Measurements from ENCODE around the gene TBC1D24.

Gene TBC1D24

DNA sequence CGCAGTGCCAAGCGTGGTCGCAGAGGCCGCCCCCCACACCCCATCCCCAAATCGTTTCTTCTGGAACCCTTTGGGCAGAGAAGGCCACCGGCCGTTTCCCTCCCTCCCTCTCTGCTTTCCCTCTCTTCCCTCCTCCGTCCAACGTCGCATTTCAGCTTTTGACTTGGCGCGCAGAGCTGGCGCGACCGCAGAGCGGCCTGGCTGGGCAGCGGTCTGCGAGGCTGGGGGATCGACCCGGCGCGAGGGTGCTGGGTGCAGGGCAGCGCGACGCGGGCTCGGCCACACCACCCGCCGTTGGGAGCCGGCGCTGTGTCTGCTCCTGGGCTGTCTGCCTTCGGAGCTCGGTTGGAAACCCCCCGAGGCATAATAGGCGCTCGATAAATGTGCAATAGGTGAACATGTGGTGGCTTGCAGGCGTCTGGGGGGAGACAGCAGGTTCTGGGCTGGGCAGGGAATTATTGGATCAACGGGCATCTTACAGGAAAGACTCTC, 6.6 kb upstream of the TBC1D24 start:
- DNase-seq: no peak
- 0 out of 2 replicates have a peak overlapping the region, but pooled peaks have one; percentile 19 for H2AFZ ChIP-seq (ENCODE audit: low read length)
- TF ChIP-seq EZH2phosphoT487 (IDR thresholded peaks at IDR 0.05; ENCODE audit: low read length): no peak
- TF ChIP-seq CTCF (IDR thresholded peaks at IDR 0.05; ENCODE audit: low read length): no peak
- peak; percentile 77 for TF ChIP-seq EZH2 (optimal IDR thresholded peaks at IDR 0.05; ENCODE audit: low read depth, low read length)
- H3K9me3 ChIP-seq (replicated peaks; ENCODE audit: insufficient read depth, low read length): no peaks in the 10 kb centered on the region
- H3K9ac ChIP-seq (ENCODE audit: low read length): peak overlapping the region; percentile 31; the same call in 1 of the 2 replicates
- H3K36me3 ChIP-seq (replicated peaks; ENCODE audit: insufficient read depth, low read length): no peaks in the 10 kb centered on the region
- 0 out of 2 replicates have a peak, but pooled peaks cover 2% of the 10 kb centered on the region for H3K4me1 ChIP-seq (ENCODE audit: low read length)
- H3K9me2 ChIP-seq (replicated peaks; ENCODE audit: insufficient read depth, low read length): no peaks in the 10 kb centered on the region
- H3K27ac ChIP-seq (ENCODE audit: low read length): no peak overlapping the region
- no peaks in the 10 kb centered on the region for H4K20me1 ChIP-seq (ENCODE audit: insufficient read depth, low read length)
- peak overlapping the region; percentile 54 for H3K4me3 ChIP-seq (ENCODE audit: low read length)
- peak overlapping the region; percentile 95 for H3K4me2 ChIP-seq (ENCODE audit: low read depth, low read length)
- H3F3A ChIP-seq (ENCODE audit: insufficient read depth, low read length): no peaks in the 10 kb centered on the region
- peaks cover 50% of the 10 kb centered on the region for H3K27me3 ChIP-seq (replicated peaks; ENCODE audit: insufficient read depth, low read length)
- no peaks in the 10 kb centered on the region for H3K79me2 ChIP-seq (ENCODE audit: low read length)

GRCh38 chr16:2468725-2469398, 6.1 kb upstream of the TBC1D24 start:
- no peak overlapping the region for H3K9ac ChIP-seq (ENCODE audit: low read length)
- H3K4me1 ChIP-seq (ENCODE audit: low read length): 0 out of 2 replicates have a peak, but pooled peaks cover 2% of the 10 kb centered on the region
- H3K36me3 ChIP-seq (replicated peaks; ENCODE audit: insufficient read depth, low read length): no peaks in the 10 kb centered on the region
- H3K79me2 ChIP-seq (ENCODE audit: low read length): no peaks in the 10 kb centered on the region
- H3K4me2 ChIP-seq (ENCODE audit: low read depth, low read length): peak overlapping the region; percentile 95; the same call in 1 of the 2 replicates
- no peak for TF ChIP-seq CTCF (IDR thresholded peaks at IDR 0.05; ENCODE audit: low read length)
- TF ChIP-seq EZH2phosphoT487 (IDR thresholded peaks at IDR 0.05; ENCODE audit: low read length): no peak
- TF ChIP-seq EZH2 (optimal IDR thresholded peaks at IDR 0.05; ENCODE audit: low read depth, low read length): no peak
- H3K4me3 ChIP-seq (ENCODE audit: low read length): peak overlapping the region; percentile 54
- H3K27me3 ChIP-seq (replicated peaks; ENCODE audit: insufficient read depth, low read length): peaks cover 52% of the 10 kb centered on the region
- H3K27ac ChIP-seq (ENCODE audit: low read length): no peak overlapping the region
- DNase-seq: no peak
- H4K20me1 ChIP-seq (ENCODE audit: insufficient read depth, low read length): no peaks in the 10 kb centered on the region
- H3K9me2 ChIP-seq (replicated peaks; ENCODE audit: insufficient read depth, low read length): no peaks in the 10 kb centered on the region
- H3F3A ChIP-seq (ENCODE audit: insufficient read depth, low read length): no peaks in the 10 kb centered on the region
- H2AFZ ChIP-seq (ENCODE audit: low read length): no peak overlapping the region
- no peaks in the 10 kb centered on the region for H3K9me3 ChIP-seq (replicated peaks; ENCODE audit: insufficient read depth, low read length)

- no peak overlapping the region for H2AFZ ChIP-seq (ENCODE audit: low read length)
- H3K4me1 ChIP-seq (ENCODE audit: low read length): 0 out of 2 replicates have a peak, but pooled peaks cover 2% of the 10 kb centered on the region
- no peaks in the 10 kb centered on the region for H4K20me1 ChIP-seq (ENCODE audit: insufficient read depth, low read length)
- no peak overlapping the region for H3K4me2 ChIP-seq (ENCODE audit: low read depth, low read length)
- H3K4me3 ChIP-seq (ENCODE audit: low read length): no peak overlapping the region
- DNase-seq: no peak
- no peak overlapping the region for H3K27ac ChIP-seq (ENCODE audit: low read length)
- no peaks in the 10 kb centered on the region for H3F3A ChIP-seq (ENCODE audit: insufficient read depth, low read length)
- peaks cover 52% of the 10 kb centered on the region for H3K27me3 ChIP-seq (replicated peaks; ENCODE audit: insufficient read depth, low read length)
- TF ChIP-seq EZH2 (optimal IDR thresholded peaks at IDR 0.05; ENCODE audit: low read depth, low read length) (no peak), CTCF (IDR thresholded peaks at IDR 0.05; ENCODE audit: low read length) (no peak), EZH2phosphoT487 (IDR thresholded peaks at IDR 0.05; ENCODE audit: low read length) (no peak)
- no peaks in the 10 kb centered on the region for H3K79me2 ChIP-seq (ENCODE audit: low read length)
- no peak overlapping the region for H3K9ac ChIP-seq (ENCODE audit: low read length)
- H3K36me3 ChIP-seq (replicated peaks; ENCODE audit: insufficient read depth, low read length): no peaks in the 10 kb centered on the region
- no peaks in the 10 kb centered on the region for H3K9me3 ChIP-seq (replicated peaks; ENCODE audit: insufficient read depth, low read length)
- no peaks in the 10 kb centered on the region for H3K9me2 ChIP-seq (replicated peaks; ENCODE audit: insufficient read depth, low read length)
Measured at GRCh38 chr16:2469399-2470233, 5.3 kb upstream of the TBC1D24 start.

Data from MM.1S (cell line).